Neuronal stem cell (in vitro differentiated cells): ENCODE results near the gene EXOG.

Experiments
- DNase-seq: peaks from one replicate; pipeline ENCODE4 v3.0.0-alpha.2; 2013; ENCODE audit warnings: low spot score
- H2AFZ ChIP-seq: one replicate; pipeline ENCODE4 v1.6.1; 2013; ENCODE audit warnings: mild to moderate bottlenecking, low read length, inconsistent platforms
- H2AK5ac ChIP-seq: 2 replicates; pipeline ENCODE4 v1.6.1; 2013; ENCODE audit warnings: low read depth, mild to moderate bottlenecking, inconsistent platforms, low read length, moderate library complexity, mixed read lengths
- H2BK120ac ChIP-seq: 2 replicates; pipeline ENCODE4 v1.6.1; 2013; ENCODE audit warnings: low read depth, mild to moderate bottlenecking, inconsistent platforms, low read length, moderate library complexity, mixed read lengths
- H2BK12ac ChIP-seq: one replicate; pipeline ENCODE4 v1.6.1; 2013; ENCODE audit warnings: low read length, inconsistent platforms
- H2BK15ac ChIP-seq: 2 replicates; pipeline ENCODE4 v1.6.1; 2013; ENCODE audit warnings: mild to moderate bottlenecking, low read length, inconsistent platforms, mixed read lengths
- H2BK5ac ChIP-seq: one replicate; pipeline ENCODE4 v1.6.1; 2013; ENCODE audit warnings: inconsistent platforms, mild to moderate bottlenecking, low read length, moderate library complexity
- H3K14ac ChIP-seq: one replicate; pipeline ENCODE4 v1.6.1; 2013; ENCODE audit warnings: low read length, inconsistent platforms
- H3K18ac ChIP-seq: 2 replicates; pipeline ENCODE4 v1.6.1; 2013; ENCODE audit warnings: low read length, inconsistent platforms
- H3K23ac ChIP-seq: 2 replicates; pipeline ENCODE4 v1.6.1; 2013; ENCODE audit warnings: low read depth, mild to moderate bottlenecking, mixed read lengths, low read length, inconsistent platforms; ENCODE audit not compliant: poor library complexity
- H3K27ac ChIP-seq: replicated peaks from 3 replicates; pipeline ENCODE4 v1.5.1; 2013; ENCODE audit warnings: low read length, inconsistent platforms
- H3K27me3 ChIP-seq, 3 experiments: 2 replicates each; pipeline ENCODE4 v1.6.1; 2013; ENCODE audit warnings: low read length in 3 of 3, mild to moderate bottlenecking in 2 of 3, inconsistent platforms in 1 of 3, low read depth in 1 of 3, mixed read lengths in 1 of 3, moderate library complexity in 1 of 3; ENCODE audit not compliant: control insufficient read depth in 3 of 3, insufficient read depth in 3 of 3
- H3K36me3 ChIP-seq, 2 donors: replicated peaks in 1 of 2; 2 replicates each; pipeline ENCODE4 v1.6.1; 2013; ENCODE audit warnings: low read length in 2 of 2; ENCODE audit not compliant: control insufficient read depth in 2 of 2, insufficient read depth in 2 of 2
- H3K4ac ChIP-seq: 2 replicates; pipeline ENCODE4 v1.6.1; 2013; ENCODE audit warnings: inconsistent platforms, mild to moderate bottlenecking, low read length, moderate library complexity
- H3K4me1 ChIP-seq, 2 donors: 1 replicate in 1 of 2; 2 replicates in 1 of 2; pipeline ENCODE4 v1.6.1; 2013; ENCODE audit warnings: low read length in 2 of 2, low read depth in 1 of 2; ENCODE audit not compliant: control insufficient read depth in 2 of 2, insufficient read depth in 1 of 2
- H3K4me2 ChIP-seq: one replicate; pipeline ENCODE4 v1.6.1; 2013; ENCODE audit warnings: mild to moderate bottlenecking, low read length, inconsistent platforms; ENCODE audit not compliant: insufficient read depth, poor library complexity, severe bottlenecking
- H3K4me3 ChIP-seq, 2 donors: 2 replicates each; pipeline ENCODE4 v1.5.1; 2013; ENCODE audit warnings: low read length in 2 of 2, mild to moderate bottlenecking in 2 of 2, inconsistent platforms in 1 of 2, moderate library complexity in 1 of 2
- H3K79me1 ChIP-seq: one replicate; pipeline ENCODE4 v1.6.1; 2013; ENCODE audit warnings: low read depth, mild to moderate bottlenecking, inconsistent platforms, low read length, moderate library complexity
- H3K9ac ChIP-seq: one replicate; pipeline ENCODE4 v1.6.1; 2013; ENCODE audit warnings: mild to moderate bottlenecking, low read depth, low read length, inconsistent platforms; ENCODE audit not compliant: poor library complexity
- H3K9me3 ChIP-seq, 2 donors: replicated peaks in 1 of 2; 2 replicates each; pipeline versions ENCODE3 to v1.6.1; 2013; ENCODE audit warnings: low read length in 2 of 2, mild to moderate bottlenecking in 2 of 2, inconsistent platforms in 1 of 2, low read depth in 1 of 2, mixed read lengths in 1 of 2, moderate library complexity in 1 of 2; ENCODE audit not compliant: control insufficient read depth in 2 of 2, insufficient read depth in 1 of 2
- H4K8ac ChIP-seq: one replicate; pipeline ENCODE4 v1.6.1; 2013; ENCODE audit warnings: low read depth, mild to moderate bottlenecking, inconsistent platforms, low read length, moderate library complexity
- H4K91ac ChIP-seq: one replicate; pipeline ENCODE4 v1.6.1; 2013; ENCODE audit warnings: low read length, low read depth, mild to moderate bottlenecking, inconsistent platforms; ENCODE audit not compliant: poor library complexity
- WGBS, 2 donors: extraction: QIAGEN DNeasy Blood & Tissue Kit; methylation state at CpG; one replicate each; pipeline ENCODE4 v1.1.7; 2013; ENCODE audit warnings: missing lambda C conversion rate in 2 of 2, mixed read lengths in 1 of 2; ENCODE audit not compliant: insufficient read length in 2 of 2, insufficient replicate concordance in 1 of 2; ENCODE audit errors: extremely low coverage in 2 of 2; 5-methylcytosine and 5-hydroxymethylcytosine counted together

Gene EXOG

DNA sequence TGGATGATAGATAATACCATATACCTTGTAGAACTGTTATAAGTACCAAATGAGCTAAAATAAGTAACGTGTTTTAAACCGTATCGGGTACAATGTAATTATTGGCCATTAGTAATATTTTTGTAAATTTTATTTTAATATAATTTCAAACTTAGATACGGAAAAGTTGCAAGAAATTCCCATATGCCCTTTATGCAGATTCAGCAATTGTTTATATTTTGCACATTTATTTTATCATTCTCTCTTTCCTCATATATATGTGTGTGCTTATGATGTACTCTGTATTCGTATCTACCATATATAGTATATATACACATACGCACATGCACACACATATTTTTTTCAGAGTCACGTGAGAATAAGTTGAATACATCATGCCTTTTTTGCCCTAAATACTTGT is 38.5 kb downstream of the EXOG start:
- no peak overlapping the region for H3K9ac ChIP-seq
- no peak overlapping the region for H4K91ac ChIP-seq
- no peak overlapping the region for H2BK12ac ChIP-seq
- H3K27ac ChIP-seq = no peak overlapping the region
- H3K27me3 ChIP-seq = no peaks in the 10 kb centered on the region
- H2AK5ac ChIP-seq = no peak overlapping the region
- no peak overlapping the region for H2BK5ac ChIP-seq
- H3K14ac ChIP-seq = no peak overlapping the region
- WGBS, 2 donors = no CpG with 5 or more reads among the region's 7 CpGs
- no peak overlapping the region for H4K8ac ChIP-seq
- no peak overlapping the region for H2AFZ ChIP-seq
- DNase-seq = no peak
- H2BK120ac ChIP-seq = no peak overlapping the region
- H3K9me3 ChIP-seq = peaks cover 4 to 10% of the 10 kb centered on the region in 2 donors
- H3K36me3 ChIP-seq = peaks cover 2 to 16% of the 10 kb centered on the region in 2 donors
- no peak overlapping the region for H3K4me2 ChIP-seq
- no peak overlapping the region for H3K23ac ChIP-seq
- no peak overlapping the region for H2BK15ac ChIP-seq
- H3K4me1 ChIP-seq = peaks cover 2 to 4% of the 10 kb centered on the region in 2 donors
- H3K18ac ChIP-seq = no peak overlapping the region
- H3K4ac ChIP-seq = no peak overlapping the region
- no peak overlapping the region for H3K4me3 ChIP-seq
- H3K79me1 ChIP-seq = no peaks in the 10 kb centered on the region

- peaks cover 2 to 4% of the 10 kb centered on the region in 2 donors for H3K36me3 ChIP-seq
- H2AK5ac ChIP-seq = no peak overlapping the region
- no peak overlapping the region for H3K27ac ChIP-seq
- peaks cover 2 to 4% of the 10 kb centered on the region in 2 donors for H3K4me1 ChIP-seq
- no peak overlapping the region for H3K23ac ChIP-seq
- no peak overlapping the region for H3K18ac ChIP-seq
- H3K4me2 ChIP-seq = no peak overlapping the region
- no peak overlapping the region for H3K4ac ChIP-seq
- no peak overlapping the region for H3K9ac ChIP-seq
- no peak overlapping the region for H4K8ac ChIP-seq
- H2BK15ac ChIP-seq = no peak overlapping the region
- H3K79me1 ChIP-seq = no peaks in the 10 kb centered on the region
- no peak overlapping the region for H3K14ac ChIP-seq
- no peaks in the 10 kb centered on the region for H3K27me3 ChIP-seq
- H2BK120ac ChIP-seq = no peak overlapping the region
- no peak overlapping the region for H3K4me3 ChIP-seq
- DNase-seq = no peak
- H3K9me3 ChIP-seq = peaks cover 4 to 10% of the 10 kb centered on the region in 2 donors
- WGBS, 2 donors = no CpG with 5 or more reads among the region's 3 CpGs
- H4K91ac ChIP-seq = no peak overlapping the region
- H2BK5ac ChIP-seq = no peak overlapping the region
- H2BK12ac ChIP-seq = no peak overlapping the region
- no peak overlapping the region for H2AFZ ChIP-seq
Observed at GRCh38 chr3:38536671-38537070, 40.5 kb downstream of the EXOG start.

DNA sequence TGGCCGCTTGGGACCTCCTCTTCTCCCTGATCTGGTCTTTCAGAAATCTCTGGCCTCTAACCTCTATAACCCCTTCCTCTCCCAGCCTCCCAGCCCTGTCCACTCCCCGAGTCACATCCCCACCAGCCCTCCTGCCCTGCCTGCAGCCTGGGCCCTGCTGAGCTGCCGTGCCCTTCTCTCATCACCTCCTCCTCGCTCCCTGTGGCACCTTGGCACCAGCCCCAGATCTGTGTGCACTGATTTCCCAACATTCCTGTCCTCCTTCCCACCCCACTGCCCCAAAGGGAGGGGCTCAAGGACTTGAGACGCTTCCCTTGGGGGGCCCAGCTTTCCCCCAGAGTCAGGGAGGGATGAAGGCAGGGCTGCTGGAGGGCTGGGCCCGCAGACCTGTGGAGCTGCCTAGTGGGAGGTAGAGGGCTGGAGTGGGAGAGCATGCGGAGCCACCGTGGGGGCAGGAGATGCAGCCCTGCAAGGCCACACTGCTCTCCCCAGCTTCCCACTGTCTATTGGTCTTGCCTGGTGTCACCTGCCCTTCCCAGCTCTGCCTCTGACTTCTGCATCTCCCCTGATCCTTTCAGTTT is 42.7 kb downstream of the EXOG start:
- Histone ChIP-seq H3K4me1 (peaks cover 2% of the 10 kb centered on the region in 2 donors), H2BK5ac (no peak overlapping the region), H3K14ac (peak overlapping the region; percentile 77), H3K18ac (peak overlapping the region; percentile 62), H2BK15ac (no peak overlapping the region), H4K91ac (no peak overlapping the region), H2AK5ac (peak overlapping the region; percentile 7), H3K36me3 (peaks cover 2 to 4% of the 10 kb centered on the region in 2 donors), H2BK120ac (peak overlapping the region; percentile 52), H4K8ac (no peak overlapping the region), H3K9me3 (peaks cover 4 to 10% of the 10 kb centered on the region in 2 donors), H2BK12ac (no peak overlapping the region), H3K27me3 (no peaks in the 10 kb centered on the region), H2AFZ (no peak overlapping the region), H3K27ac (no peak overlapping the region), H3K9ac (peak overlapping the region; percentile 37), H3K23ac (no peak overlapping the region), H3K4ac (no peak overlapping the region), H3K4me2 (peak overlapping the region; percentile 15), H3K79me1 (no peaks in the 10 kb centered on the region), H3K4me3 (no peak overlapping the region)
- DNase-seq = no peak
- WGBS, 2 donors = no CpG with 5 or more reads among the region's 8 CpGs

DNA sequence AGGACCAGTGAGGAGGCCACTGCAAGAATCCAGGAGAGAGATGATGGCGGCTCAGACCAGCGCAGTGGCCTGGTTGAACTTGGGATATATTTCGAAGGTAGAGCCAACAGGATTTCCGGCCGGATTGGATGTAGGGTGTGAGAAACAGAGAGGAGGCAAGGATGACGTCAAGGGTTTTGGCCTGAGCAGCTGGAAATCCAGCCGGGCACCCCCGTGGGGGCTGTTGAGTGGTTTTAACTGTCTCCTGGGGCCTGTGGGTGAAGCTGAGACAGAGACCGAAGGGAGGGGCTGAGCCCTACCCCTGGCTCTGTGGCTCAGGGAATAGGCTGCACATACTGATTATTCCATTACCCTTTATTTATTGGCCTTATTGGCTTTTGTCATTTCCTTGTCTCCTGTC is 45.7 kb downstream of the EXOG start:
- H3K4ac ChIP-seq = no peak overlapping the region
- H3K4me1 ChIP-seq = peaks cover 0 to 5% of the 10 kb centered on the region in 2 donors
- no peak overlapping the region for H3K14ac ChIP-seq
- no peak overlapping the region for H2BK15ac ChIP-seq
- H4K8ac ChIP-seq = no peak overlapping the region
- peaks cover 0 to 3% (median 0%) of the 10 kb centered on the region in 3 experiments for H3K27me3 ChIP-seq
- no peak overlapping the region for H3K4me3 ChIP-seq
- no peak overlapping the region for H3K4me2 ChIP-seq
- no peak overlapping the region for H3K27ac ChIP-seq
- WGBS, 2 donors = no CpG with 5 or more reads among the region's 9 CpGs
- no peak overlapping the region for H3K9ac ChIP-seq
- DNase-seq = no peak
- no peak overlapping the region for H2AK5ac ChIP-seq
- no peak overlapping the region for H3K23ac ChIP-seq
- H3K9me3 ChIP-seq = peaks cover 0 to under 1% of the 10 kb centered on the region in 2 donors
- H3K36me3 ChIP-seq = peaks cover 0 to under 1% of the 10 kb centered on the region in 2 donors
- H2BK12ac ChIP-seq = no peak overlapping the region
- peak overlapping the region; percentile 4 for H3K18ac ChIP-seq
- no peak overlapping the region for H2AFZ ChIP-seq
- no peak overlapping the region for H4K91ac ChIP-seq
- peak overlapping the region; percentile 47 for H2BK120ac ChIP-seq
- no peaks in the 10 kb centered on the region for H3K79me1 ChIP-seq
- peak overlapping the region; percentile 39 for H2BK5ac ChIP-seq
